ENCODE results near the gene TMIGD1.

TMIGD1 gene, protein sequence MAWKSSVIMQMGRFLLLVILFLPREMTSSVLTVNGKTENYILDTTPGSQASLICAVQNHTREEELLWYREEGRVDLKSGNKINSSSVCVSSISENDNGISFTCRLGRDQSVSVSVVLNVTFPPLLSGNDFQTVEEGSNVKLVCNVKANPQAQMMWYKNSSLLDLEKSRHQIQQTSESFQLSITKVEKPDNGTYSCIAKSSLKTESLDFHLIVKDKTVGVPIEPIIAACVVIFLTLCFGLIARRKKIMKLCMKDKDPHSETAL

GRCh38 chr17:30333503-30334360 lies at the start of gene TMIGD1:
TMIGD1 (minus strand) TSS chr17:30334057; CDS start chr17:30332133, 1,924 bp downstream.
- no peak for FAIRE-seq

DNA sequence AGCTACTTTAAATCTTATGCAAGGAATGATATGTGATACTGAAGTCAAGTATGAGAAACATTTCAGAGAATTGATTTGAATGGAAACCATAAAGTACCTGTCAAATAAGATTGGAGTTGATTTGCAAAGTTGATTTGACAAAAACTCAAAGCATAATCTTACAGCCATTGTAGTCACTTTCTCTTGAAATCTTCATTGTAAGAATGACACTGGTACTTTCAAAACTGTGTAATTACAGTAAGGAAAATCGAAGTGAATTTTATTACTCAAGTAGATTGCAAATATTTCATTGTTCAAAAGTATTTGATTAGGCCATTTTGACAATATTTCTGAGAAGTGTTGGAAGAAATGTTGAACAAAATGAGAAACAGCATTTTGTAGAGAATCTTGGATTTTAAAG lies 48.5 kb upstream of the TMIGD1 start:
- FAIRE-seq = no peak

GRCh38 chr17:30381340-30381659 lies 47.4 kb upstream of the TMIGD1 start:
- FAIRE-seq = no peak

GRCh38 chr17:30380643-30381339 lies 46.9 kb upstream of the TMIGD1 start:
- FAIRE-seq = no peak

- no peak for FAIRE-seq
These were observed 46.1 kb upstream of the TMIGD1 start for GRCh38 chr17:30379903-30380381.

- no peak for FAIRE-seq
These were observed 45.5 kb upstream of the TMIGD1 start for GRCh38 chr17:30379303-30379902.

GRCh38 chr17:30378825-30379302 lies 45.0 kb upstream of the TMIGD1 start, which contains the start of gene CPD:
CPD (plus strand) TSS chr17:30378927; CDS start chr17:30378981, 54 bp downstream.
- no peak for FAIRE-seq

DNA sequence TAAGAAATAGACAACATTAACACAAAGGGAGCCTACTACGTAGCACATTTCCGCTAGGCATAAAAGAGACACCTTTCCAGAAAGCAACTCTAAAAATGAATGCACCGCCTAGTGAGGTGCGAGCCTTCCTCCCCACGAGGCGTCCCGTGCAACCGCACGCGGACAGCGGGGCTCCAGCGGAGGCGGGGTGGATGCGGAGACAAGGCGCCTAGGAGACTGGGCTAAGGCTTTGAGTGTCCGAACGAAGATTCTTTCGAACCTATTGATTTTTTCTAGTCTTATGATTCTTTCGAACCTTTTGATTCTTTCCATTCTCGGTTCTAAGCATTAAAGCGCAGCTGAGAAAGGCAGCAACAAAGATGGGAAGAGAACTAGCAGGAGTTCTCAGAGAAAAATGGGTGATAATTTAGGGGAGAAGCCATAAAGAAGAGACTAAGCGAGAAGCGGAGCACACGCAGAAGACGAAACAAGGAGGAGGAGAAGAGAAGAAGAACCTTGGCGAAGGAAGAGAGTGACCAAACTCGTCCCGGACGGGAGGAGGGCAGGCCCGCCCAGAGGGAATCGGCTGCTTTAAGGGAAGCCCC lies 44.5 kb upstream of the TMIGD1 start:
- FAIRE-seq = no peak

DNA sequence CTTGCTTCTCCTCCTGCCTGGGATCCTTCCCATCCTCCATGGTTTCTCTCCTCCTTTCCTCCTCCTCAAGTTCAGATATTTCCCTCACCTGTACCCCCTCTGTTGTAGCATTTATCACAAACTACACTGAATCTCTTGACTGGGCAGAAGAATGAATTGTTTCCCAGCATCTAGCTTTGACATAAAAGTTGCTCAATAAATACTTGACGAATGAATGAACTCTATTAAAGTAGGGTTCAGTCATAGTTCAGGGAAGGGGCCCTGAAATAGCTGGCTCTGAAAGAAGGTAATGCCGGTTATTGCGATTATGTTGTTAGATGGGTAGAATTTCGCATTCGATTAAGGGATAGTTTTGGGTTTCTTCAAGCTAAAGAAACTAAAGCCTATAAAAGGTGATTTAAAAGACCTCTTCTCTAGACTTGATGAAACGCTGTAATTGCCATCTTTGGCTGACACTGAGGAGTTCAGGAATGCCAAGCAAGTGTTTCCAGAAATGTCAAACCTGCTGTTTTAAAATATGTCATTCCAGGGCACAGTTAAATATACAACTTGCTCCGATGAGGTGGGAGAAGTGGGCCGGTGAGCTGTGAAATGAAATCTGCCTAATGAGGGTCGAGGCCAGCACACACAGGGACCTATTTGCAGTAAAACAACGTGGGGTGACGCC lies 43.9 kb upstream of the TMIGD1 start:
- no peak for FAIRE-seq

DNA sequence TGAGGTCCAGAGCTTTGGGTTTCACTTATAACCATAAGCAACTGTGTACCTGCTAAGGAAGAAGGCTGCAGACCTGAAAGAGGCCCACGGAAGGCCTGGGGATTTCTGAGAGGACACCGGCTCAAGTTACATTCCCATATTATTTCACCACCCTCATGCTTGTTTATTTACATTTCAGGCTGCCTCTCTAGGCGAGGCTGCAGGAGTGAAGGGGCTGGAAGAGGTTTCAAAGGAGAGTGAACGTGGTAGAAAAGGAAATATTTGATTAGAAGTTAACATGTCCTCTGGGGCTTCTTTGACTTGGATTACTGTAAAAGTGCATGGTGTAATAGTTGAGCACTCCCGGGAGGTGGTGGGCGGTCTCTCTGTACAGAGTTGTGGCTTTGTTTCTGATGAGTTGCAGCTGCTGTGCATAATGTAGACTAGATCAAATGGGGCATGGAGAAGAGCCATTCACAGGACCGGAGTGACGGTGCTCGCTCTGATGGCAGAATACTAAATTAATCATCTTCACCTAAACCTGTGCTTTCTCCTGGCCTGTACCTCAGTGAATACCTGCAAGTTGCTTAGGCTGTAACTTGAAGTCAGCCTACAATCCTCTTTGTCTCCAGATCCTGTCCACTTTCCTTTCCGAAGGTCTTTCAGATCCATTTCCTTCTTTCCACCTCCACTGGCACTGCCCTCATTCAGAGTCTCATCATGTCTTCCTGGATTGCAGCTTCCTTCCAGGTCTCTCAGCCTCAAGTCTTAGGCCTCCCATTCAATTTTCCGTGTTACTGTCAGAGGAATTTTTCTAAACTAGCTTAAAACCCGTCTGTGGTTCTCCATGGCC lies 43.0 kb upstream of the TMIGD1 start:
- no peak for FAIRE-seq

DNA sequence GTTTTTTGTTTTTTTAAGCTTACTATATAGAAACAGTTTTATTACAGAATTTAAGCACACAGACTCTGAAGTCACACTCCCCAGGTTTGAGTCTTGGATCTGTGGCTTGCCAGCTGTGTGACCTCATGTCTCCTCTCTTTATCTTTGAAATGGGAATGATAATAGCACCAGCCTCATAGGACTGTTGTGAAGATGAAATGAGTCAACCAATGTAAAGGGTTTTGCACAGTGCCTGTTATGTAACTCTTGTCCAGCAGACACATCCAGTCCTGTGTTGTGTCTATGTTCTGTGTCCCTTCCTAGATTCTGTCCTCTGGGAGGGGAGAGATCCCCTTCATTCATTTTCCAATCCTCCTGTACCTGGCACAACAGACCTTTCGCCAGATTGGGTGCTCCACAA lies 41.8 kb upstream of the TMIGD1 start:
- FAIRE-seq = no peak

DNA sequence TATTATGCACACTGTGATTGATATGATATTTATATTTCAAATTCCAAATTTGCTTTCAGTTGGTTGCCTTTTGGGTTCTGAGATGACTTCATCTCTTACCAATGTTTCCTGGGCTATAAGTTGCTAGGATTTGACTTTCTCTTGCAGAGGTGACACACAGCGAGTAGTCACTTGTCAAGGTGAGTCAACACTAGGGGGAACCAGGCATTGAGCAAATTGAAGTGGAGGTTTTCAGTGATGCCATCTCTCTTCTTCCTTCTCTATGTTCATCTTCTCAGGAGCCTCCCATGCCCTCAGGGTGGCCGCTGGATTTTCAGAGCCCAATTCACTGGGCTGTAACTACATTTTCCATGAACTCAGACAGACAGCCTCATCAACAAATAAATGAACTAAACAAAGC lies 38.9 kb upstream of the TMIGD1 start:
- FAIRE-seq = no peak

GRCh38 chr17:30369995-30370394 lies 36.1 kb upstream of the TMIGD1 start:
- no peak for FAIRE-seq

DNA sequence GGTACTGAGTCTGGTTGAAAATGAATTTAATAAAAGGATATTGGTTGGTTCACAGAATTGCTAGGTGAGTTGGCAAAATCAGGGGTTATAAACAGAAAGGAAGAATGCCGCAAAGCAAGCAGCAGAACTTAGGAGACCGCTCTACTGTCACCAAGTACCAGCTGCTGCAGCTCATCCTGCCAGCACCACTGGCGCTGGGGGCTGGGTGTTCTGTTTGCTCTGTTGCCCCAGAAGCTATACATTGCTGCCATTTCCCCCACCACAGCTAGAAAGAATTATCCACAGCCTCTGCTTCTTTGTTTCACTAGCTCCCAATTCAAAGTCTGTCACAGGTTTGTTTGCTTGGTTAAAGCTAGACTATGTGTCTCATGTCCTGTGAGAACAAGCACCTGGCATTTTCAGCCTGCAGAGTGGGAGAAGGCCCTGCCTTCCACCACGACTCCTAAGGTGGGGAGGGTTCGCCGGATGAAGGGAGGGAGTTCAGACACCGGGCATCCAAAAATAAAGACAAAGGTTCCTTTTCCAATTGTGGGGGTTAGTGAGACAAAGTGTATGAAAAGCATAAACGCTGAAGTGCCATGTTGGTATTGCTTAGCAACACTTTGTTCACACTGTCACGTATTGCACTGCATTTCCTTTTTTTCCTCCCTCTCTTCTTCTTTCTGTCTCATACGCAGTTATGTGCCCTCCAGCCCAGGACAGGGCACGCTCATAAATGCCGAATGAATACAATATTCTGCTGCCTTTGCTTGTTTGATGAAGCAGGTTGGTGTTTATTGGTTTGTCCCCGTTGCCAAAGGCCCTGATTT lies 35.3 kb upstream of the TMIGD1 start:
- no peak for FAIRE-seq

GRCh38 chr17:30366536-30366935 lies 32.7 kb upstream of the TMIGD1 start:
- no peak for FAIRE-seq

DNA sequence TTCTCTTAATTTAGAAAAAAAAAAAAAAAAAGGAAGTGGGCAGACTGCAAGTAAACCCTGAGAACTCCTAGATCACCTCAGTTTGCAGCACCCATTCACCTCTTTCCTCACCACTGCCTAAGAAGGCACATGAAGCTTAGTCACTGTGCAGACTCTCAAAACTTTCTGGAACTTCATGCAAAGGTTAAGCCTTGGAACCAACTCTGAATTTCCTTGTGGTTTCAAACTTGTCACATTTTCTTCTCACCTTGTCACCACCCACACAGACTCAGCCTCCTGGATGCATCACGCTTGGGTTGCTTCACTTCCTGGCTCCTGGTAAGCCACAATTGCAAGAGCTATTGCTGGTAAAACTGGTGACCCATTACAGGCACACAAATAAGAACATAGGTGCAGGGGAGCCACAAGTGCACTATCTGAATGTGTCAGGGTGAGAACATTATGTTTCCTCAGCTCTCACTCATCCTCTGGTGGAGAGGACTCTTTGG lies 29.9 kb upstream of the TMIGD1 start:
- no peak for FAIRE-seq

GRCh38 chr17:30361766-30362279 lies 28.0 kb upstream of the TMIGD1 start:
- no peak for FAIRE-seq

GRCh38 chr17:30360086-30360808 lies 26.4 kb upstream of the TMIGD1 start:
- FAIRE-seq = no peak
